NCI-H69 (cell line): ENCODE results near the gene LTO1.

Experiments
- DNase-seq: peaks from one replicate; lab custom pipeline; 2025; lab: John Stamatoyannopoulos, UW

LTO1 gene

DNA sequence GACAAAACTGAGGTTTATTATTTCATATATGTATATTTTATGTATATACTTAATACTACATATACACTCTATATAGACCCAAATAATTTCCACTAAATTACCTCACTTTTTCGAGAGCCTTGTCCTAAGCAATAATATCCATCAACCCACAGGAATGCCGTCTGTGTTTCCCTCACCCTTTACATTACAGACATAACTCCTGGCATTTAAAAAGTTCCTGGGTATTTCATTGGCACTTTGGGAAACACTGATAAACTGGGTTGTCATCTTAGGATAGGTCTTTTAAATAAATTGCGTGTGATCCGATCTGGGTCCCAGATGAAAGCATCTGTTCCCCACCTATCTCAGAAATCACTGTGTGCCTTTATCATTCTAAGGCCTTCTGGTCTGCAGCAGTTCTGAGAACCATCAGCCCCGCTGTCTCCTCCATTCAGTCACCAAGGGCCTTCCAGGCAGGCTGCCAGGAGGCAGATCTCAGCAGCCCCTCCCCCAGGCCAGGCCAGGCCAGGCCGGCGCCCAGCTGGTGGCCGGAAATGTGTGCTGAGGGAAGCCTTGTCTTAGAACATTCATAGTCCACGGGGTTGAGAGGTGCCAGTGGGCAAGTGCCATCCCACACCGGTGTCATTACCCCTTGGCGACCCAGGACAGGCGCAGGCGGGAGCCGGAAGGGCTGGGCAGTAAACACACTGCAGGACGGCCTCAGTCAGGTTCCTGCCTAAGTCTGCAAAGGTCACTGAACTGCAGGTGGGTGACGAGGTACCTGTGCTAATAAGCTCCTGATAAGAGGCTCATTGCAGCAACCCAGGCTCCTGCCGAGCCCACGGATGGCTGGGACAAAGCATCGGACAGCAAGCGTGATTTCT lies 25.4 kb upstream of the LTO1 start:
- peak; percentile 94 for DNase-seq

DNA sequence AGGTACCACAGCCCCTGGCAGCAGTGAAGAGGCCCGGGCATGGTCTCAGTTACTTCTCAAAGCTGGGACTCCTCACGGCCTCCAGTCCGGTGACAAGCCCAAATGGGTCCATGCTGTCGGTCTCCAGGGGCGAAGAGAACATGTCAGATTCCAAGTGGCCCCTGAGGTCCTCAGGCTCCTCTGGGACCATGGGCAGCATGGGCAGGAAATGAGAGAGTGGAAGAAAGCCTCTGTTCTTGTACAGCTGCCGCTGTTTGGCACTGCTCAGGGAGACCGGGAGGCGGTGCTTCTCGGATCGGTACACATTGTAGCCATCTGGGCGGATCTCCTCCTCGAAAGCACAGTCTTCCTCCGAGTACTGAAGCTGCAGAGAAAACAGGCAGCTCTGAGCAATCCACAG lies 24.1 kb upstream of the LTO1 start:
- peak; percentile 21 for DNase-seq

DNA sequence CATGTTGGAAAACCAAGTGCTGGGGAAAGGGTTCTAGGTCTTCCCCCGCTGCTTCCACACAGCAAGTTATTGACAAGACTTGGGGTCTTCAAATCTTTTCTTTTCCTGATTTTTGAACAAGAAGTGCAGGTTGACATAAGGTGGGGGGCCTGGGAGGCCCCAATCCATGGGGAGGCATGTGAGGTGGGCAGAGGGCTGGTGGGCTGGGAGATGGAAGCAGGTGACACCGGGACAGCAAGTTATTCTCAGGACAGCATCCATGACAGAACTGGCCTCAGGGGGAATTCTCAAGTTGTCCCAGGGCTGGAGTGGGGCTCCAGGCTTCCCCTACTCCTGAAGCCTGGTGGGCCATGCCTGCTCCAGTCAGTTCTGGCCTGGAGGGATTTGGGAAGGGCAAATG lies 23.2 kb upstream of the LTO1 start:
- no peak for DNase-seq

DNA sequence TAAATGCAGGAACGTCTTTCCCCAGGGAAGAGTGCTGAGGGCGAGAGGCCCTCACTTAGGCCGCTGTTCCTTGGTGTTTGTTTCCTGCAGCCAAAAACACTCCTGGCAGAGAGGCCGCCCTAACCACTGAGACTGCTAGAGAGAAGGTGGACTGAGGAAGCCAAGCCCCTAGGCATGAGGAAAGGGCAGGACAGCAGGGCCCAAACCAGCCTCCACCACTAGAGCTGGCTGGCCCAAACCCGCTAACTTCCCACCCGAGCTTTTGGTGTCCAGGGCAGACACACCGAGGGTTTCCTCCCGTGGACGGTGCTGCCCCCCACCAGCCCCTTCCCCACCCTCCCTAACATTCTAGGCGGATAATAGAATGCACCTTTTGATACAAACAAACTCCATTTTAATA lies 22.7 kb upstream of the LTO1 start:
- no peak for DNase-seq

DNA sequence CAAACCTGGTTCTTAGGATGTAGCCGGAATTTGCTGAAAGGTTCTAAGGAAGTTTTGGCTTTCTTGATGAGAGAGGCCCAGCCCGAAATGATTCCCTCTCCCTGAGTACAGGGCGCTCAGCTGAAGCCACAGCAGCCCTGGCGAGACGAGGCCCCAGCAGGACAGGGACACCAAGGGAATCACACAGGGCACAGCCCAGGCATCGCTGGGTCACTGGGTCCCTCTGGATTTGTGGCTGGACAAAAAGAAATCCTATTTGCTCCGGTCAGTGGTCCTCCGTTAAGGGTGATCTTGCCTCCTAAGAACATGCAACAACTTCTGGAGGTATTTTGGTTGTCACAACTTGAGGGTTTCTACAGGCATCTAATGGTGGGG lies 22.3 kb upstream of the LTO1 start:
- DNase-seq = no peak

DNA sequence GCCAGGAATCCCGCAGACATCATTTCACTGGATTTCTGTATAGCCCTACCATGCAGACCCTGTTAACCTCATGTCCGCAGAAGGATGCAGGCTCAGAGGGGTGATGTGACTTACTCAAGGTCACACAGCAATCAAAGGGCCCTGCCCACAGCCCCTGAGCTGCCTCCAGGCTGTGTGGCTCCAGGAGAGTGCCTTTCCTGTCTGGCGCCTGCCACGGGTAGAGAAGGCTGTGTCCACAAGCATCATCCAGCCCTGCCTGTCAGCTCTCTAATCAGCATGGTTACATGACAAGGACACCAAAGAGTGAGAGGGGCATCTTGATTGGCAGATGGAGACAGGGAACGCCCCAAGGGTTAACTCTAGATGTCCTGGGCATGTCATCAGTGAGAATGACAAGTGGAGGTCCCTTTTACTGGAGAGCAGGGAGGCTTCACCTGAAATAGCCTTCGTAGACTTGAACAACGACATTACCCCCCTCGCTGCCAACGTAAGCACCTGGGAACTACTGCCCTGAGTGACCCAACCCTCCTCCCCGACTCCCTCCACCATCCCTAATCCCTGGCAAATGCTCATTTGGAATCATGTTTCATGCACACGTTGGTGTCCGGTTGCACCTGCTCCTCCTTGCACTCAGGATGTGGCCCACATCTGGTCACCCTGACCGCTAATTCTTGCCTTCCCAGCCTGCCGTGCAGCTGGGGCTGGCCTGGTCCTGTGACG lies 21.8 kb upstream of the LTO1 start:
- peak; percentile 76 for DNase-seq

DNA sequence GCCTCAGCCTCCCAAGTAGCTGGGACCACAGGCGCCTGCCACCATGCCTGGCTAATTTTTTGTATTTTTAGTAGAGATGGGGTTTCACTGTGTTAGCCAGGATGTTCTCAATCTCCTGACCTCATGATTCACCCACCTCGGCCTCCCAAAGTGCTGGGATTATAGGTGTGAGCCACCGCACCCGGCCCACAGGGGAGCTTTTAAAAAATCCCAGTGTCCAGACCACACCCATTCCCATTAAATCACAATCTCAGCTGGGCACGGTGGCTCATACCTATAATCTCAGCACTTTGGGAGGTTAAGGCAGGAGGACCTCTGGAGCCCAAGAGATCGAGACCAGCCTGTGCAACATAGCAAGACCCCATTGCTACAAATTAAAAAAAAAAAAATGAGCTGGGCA lies 20.8 kb upstream of the LTO1 start:
- peak; percentile 15 for DNase-seq

DNA sequence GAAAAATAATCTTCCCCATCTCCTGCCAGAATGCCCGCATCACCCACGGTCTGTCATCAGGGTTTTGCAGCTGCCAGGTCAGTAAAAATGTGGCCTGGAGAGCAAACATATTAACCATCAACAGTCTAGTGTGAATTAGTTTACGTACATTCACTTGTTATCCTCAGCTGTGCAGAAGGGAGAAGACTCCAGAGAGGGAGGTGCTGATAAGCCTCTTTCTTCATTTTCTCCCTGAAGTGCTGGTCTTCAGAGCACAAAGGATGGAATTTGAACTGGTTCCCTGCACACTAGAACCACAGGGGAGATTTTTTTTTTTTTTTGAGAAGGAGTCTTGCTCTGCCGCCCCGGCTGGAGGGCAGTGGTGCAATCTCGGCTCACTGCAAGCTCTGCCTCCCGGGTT lies 20.4 kb upstream of the LTO1 start:
- DNase-seq = no peak

DNA sequence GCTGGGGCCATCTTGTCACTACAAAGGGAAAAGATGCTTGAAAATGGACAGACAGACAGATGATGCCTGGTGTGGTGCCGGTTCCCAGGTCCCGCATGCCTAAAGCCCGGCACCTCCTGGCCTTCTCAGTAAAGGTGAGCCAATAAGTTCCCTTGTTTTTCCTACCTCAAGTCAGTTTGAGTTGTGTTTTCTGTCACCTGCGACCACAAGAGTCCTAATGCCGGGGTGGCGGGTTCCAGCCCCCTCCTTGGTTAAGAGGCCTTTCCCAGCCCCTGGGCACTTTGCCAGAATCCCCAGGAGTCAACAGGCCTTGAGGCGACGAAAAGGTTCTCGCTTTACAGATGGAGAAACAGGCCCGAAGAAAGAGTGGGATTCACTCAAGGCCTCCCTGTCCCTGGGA lies 19.6 kb upstream of the LTO1 start:
- DNase-seq = peak; percentile 59

DNA sequence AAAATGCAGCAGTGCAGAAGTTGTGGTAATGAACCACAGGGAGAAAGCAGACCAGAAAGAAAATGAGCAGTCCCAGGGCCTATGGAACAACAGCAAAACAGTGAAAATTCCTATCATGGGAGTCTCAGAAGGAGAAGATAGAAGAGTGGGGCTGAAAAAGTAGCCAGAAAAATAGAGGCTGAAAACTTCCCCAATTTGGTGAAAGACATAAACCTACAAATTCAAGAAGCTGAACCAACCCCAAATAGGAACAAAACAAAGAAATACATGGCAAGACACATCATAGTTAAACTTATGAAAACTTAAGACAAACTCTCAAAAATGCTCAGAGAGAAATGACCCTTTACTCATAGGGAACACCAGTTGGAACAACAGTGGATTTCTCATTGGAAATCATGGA lies 17.3 kb upstream of the LTO1 start:
- no peak for DNase-seq

DNA sequence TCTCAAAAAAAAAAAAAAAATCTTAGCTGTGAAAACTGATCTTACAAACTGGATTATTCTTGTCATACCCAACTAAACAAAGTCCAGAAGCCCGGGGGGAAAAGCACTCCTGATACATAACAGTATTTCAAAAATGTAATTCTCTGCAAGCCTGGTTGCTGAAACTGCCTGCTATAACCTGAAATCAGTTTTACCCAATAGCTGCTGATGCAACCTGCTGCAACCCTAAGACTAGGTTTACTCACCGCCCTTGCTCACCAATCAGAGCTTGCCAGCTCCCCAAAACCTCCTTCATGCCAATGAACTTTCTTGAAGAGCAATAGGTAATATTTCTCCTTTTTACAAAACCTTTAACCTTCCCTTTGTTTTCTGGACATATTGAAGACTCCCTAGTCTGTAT lies 16.3 kb upstream of the LTO1 start:
- DNase-seq = no peak

DNA sequence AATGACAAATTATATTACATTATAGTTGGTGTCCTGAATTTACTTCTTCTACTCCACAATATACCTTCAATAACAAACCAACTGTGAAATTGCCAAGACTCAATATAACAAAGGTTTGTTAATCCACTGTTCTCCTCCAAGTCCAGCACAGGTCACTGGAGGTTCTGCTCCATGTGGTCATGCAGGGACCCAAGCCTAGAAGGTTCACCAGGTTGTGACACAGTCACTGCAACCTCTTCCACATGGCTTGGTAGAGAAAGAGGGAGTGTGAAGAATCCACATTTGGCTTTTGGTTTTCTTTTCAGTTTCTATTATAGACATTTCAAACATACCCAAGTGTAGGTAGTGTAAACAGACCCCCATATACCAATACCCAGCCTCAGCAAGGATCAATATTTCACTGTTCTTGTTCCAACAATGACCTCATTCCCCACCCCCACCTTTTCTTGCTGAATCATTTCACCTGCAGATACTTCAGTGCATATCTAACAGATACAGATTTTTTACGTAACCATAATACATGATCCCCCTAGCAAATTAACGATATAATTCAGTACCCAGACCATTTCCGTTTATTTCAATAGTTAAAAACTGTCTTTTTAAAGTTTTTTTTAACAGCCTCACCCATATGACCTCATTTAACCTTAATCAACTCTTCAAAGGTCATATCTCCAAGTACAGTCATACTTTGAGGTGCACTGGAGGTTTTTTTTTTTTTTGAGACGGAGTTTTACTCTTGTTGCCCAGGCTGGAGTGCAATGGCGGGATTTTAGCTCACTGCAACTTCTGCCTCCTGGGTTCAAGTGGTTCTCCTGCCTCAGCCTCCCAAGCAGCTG lies 14.5 kb upstream of the LTO1 start:
- no peak for DNase-seq

DNA sequence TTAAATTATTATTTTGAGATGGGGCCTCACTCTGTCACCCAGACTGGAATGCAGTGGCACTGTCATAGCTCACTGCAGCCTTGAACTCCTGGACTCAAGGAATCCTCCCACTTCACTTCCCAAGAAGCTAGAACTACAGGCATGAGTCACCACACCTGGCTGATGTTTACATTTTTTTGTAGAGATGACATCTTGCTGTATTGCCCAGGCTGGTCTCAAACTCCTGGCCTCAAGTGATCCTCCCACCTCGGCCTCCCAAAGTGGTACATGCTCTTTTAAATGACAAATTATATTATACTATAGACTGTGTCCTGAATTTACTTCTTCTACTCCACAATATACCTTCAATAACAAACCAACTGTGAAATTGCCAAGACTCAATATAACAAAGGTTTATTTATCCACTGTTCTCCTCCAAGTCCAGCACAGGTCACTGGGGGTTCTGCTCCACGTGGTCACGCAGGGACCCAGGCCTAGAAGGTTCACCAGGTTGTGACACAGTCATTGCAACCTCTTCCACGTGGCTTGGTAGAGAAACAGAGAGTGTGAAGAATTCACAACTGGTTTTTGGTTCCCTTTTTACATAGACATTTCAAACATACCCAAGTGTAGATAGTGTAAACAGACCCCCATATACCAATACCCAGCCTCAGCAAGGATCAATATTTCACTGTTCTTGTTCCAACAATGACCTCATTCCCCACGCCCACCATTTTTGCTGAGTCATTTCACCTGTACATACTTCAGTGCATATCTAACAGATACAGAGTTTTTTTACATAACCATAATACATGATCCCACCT lies 13.0 kb upstream of the LTO1 start:
- peak; percentile 46 for DNase-seq

DNA sequence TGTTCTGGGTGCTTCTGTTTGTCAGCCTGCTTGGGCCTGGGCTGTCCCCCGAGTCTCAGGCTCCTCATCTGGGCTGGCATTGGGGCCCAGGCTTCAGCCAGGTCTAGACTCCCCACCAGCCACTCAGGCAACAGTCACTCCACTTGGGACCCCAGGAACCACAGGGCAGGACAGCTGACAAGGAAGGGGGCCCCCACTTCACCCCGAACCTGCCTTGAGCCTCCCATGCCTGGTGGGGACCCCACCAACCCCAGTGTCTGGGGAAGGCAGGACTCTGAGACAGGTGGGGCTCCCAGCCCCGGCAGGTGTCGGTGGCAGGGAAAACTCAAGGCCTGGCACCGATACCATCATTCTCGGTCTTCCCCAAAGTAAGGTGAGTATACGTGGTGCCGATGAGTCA lies 11.7 kb upstream of the LTO1 start:
- DNase-seq = no peak

DNA sequence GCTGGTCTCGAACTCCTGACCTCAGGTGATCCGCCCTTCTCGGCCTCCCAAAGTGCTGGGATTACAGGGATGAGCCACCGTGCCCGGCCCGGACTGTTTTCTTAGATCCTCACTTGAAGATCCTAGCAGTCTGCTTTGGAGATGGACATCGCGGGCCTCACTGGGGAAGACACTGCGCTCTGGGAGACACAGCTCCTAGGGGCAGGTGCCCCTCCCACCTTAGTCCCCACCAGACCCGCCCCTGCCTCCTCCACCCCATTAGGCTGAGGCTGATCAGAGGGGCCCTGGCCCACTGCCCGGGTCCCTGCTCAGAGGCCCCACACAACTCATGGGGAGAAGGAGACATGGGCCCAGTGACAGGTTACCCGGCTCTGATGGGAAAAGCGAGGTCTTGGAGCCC lies 11.3 kb upstream of the LTO1 start:
- DNase-seq = no peak

DNA sequence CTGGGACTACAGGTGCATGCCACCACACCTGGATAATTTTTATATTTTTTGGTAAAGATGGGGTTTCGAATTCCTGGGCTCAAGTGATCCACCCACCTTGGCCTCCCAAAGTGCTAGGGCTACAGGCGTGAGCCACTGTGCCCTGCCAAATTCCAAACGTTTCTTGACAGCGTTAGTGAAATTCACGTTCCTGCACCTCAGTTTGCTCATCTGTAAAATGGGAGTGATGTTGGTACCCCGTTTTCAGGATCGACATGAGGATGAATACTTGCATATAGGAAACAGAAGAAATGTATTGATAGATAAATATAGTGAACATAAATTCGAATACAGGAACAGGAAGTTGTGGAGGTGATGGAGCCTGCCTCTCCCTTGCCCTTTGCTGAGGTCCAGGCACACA lies 10.2 kb upstream of the LTO1 start:
- DNase-seq = no peak

DNA sequence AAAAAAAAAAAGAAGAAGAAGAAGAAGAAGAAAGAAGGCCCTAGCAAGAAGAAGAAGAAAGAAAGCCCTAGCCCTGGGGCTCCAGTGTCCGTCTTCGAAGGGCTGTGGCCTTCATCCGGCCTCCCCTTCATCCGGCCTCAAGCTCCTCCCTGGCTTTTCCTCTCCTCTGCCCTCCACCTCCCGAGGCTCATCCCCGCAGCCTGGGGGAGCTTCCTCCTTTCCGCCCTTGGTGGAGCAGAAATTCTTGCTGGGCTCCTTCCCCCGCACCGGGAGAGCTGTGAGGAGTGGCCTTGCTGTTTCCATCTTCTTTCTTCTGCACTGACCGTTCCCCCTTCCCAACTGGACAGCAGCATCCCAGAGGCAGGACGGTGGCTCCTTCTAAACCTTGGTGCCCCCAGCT lies 9.5 kb upstream of the LTO1 start:
- no peak for DNase-seq

DNA sequence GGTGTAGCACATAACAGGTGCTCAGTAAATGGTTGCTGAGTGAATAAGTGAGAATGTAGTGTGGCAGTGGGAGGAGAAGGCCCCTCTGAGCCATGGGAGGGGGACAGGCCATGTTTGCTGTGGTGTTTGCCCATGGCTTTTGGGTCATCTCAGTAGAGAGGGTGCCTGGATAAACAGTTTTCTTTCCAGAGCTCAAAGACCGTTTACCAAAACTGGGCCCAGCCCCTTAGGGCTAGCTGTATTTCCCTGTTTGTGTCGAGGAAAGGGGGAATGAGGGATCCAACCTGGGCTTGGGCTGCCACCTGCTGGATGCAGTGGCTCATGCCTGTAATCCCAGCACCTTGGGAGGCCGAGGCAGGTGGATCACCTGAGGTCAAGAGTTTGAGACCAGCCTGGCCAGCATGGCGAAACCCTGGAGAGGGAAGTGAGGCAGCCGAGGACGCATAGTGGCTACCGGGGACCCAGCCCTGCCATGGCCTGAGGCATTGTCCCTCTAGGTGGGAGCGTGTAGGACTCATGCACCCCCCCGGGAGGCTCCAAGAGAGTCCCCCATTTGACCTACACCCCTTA lies 8.7 kb upstream of the LTO1 start:
- peak; percentile 51 for DNase-seq

DNA sequence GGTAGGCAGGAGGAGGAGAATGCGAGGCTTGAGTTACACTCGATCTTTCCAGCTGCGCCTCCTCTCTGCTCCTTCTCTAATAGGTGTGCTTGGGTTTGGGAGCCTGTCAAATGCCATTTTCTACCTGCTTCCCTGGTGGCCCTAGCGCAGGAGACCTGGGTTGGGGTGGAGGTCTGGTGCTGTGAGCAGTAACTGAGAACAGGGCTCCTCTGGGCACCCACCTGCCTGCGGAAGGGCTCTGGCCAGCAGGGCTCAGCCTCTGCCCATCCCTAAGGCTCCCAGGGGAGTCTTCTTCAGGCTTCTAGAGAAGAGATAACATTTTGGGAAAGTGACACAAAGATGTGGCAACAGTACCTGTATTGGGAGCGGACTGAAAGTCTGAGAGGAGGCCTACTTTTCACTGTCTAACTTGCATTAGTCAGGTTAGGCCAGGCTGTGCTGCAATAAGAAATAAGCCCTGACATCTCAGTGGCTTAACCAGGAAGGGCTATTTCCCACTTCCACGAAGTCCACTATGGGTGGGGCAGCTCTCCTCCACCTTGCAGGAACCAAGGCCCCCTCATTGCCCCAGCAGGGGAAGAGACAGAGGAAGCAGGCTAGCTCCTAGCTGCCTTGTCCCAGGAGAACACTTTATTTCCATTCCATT lies 7.7 kb upstream of the LTO1 start:
- no peak for DNase-seq

DNA sequence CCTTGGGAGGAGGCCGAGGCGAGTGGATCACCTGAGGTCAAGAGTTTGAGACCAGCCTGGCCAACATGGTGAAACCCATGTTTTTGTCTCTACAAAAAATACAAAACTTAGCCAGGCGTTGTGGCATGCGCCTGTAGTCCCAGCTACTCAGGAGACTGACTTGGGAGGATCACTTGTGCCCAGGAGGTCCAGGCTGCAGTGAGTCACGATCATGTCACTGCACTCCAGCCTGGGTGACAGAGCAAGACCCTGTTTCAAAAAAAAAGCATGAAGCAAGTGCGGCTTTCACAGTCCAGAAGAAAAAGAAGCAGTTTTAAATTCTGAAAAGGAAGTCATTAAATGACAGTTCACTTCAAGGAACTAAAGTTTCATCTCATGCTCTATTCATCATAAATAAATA lies 7.1 kb upstream of the LTO1 start:
- DNase-seq = no peak

DNA sequence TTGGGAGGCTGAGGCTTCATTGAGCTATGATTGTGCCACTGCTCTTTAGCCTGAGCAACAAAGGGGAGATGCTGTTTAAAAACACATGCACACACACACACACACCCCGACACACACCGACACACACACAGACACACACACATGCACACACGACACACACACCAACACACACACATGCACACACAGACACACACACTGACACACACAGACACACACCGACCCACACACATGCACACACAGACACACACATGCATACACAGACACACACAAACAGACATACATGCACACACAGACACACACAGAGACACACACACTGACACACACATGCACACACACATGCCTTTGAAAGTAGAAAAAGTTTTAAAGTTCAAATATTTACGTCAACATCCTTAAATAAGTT lies 5.5 kb upstream of the LTO1 start:
- DNase-seq = no peak
